GM10266 (cell line): ENCODE data around the gene MCF2L2.

Experiments used
- DNase-seq: peaks from one replicate; pipeline ENCODE4 v3.0.0; 2012; ENCODE audit errors: extremely low spot score
- TF ChIP-seq, protein P1 (sequence below): IDR thresholded peaks from 2 replicates; pipeline ENCODE4 v1.5.1; 2012; ENCODE audit warnings: mild to moderate bottlenecking, low read depth; ENCODE audit not compliant: control insufficient read depth, insufficient read depth; ENCODE audit errors: missing control alignments

MCF2L2 gene

DNA sequence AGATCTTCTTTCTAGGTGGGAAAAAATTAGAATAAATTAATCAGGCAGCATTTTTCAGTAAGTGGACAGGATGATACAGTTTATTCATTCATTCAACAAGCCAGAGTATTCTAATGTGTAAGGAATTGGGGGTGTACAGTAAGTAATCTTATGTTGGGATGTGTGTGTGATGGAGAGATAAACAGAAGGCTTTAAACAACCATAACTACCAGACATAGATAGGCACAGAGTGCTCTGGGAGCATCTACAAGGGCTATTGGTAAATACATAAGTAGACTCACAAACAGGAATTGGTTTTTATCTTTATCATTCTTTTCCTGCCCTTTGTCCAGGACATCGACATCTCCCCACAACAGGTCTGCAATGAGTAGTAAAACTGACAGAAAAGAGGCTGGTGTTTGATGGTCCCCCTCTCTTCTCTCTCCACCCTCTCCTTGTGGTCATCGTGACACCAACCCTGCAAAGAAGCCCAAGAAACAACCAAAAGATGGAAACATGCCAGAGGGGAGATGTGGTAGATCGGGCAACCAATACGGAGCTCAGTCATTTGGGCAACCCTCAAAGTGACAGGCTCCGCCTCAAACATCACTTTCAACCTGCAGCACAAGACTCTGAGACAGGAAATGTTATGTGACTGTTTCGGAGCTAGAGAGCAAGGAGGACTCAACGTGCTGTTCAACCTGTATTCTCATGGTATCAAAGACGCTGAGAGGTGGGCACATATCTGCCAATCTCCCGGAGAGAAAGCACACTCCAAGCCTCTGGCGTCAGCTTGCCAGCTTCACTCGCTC lies 204.0 kb downstream of the MCF2L2 start:
- no peak for DNase-seq
- TF ChIP-seq, protein P1, sequence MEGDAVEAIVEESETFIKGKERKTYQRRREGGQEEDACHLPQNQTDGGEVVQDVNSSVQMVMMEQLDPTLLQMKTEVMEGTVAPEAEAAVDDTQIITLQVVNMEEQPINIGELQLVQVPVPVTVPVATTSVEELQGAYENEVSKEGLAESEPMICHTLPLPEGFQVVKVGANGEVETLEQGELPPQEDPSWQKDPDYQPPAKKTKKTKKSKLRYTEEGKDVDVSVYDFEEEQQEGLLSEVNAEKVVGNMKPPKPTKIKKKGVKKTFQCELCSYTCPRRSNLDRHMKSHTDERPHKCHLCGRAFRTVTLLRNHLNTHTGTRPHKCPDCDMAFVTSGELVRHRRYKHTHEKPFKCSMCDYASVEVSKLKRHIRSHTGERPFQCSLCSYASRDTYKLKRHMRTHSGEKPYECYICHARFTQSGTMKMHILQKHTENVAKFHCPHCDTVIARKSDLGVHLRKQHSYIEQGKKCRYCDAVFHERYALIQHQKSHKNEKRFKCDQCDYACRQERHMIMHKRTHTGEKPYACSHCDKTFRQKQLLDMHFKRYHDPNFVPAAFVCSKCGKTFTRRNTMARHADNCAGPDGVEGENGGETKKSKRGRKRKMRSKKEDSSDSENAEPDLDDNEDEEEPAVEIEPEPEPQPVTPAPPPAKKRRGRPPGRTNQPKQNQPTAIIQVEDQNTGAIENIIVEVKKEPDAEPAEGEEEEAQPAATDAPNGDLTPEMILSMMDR: no peak

DNA sequence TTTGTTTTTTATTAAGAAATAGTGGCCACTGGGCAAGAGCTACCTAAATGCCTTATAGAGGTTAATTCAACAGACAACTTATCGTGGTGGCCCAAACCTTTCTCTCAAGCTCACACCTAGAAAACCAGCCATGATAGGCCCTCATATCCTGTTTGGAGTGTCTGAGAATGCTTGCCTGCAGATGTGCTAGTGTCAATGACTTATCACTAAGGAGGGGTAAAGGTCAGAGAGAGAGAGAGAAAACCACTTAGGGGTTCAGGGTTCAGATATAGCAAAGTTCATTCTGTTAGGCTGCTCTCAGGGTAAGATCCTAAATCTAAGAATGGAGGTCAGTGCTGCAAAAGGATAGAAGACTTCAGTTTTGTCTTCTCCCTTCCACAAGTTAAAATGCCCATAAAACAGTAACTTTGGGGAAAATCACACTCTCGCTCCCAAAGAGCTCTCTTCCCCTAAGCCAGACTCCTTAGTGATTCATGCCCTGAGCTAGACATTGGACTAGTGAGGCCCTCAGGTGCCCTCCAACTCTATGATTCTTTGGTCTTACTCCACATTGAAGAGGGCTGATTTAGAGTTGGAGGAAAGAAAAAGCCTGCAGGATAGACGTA lies 205.7 kb downstream of the MCF2L2 start:
- DNase-seq: no peak
- TF ChIP-seq, protein P1: no peak

DNA sequence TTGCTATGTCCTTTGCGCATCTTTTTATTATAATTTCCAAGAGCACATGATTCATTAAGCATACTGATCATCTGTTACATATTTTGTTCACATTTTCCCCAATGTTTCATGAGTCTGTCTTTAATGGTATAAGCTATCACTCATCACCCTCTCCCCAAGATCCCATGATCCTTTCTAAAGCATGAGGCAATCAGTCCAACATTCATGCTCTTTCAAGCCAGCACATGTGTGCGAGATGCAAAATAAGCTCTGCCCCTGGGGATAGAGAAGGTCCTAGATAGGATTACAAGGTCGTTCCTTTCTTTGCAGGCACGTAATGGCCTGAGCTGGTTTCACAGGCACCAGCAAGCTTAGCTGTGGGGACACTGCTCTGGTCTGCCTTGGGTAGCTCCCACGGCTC lies 207.6 kb downstream of the MCF2L2 start:
- DNase-seq: no peak

DNA sequence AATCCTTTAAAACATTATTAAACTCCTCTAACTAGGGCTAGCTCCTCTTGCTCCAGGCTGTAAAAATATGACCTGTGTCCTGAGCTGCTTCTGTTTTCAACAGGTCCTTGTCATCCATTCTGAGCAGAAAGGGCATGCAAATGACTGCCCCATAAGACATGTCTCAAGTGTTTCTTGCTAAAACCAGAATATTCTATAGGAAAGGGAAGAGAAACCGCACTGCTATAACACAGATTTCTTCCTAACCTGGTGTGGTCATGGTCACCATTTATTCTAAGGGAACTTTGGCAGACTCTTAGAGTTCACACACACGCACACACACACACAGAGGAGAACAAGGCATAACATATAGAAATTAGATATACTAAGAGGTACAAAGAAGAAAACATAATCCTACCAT lies 209.6 kb downstream of the MCF2L2 start:
- TF ChIP-seq, protein P1: no peak
- DNase-seq: no peak

More for the DNA sequence above, 207.6 kb downstream of the MCF2L2 start:
- TF ChIP-seq, protein P1: no peak

DNA sequence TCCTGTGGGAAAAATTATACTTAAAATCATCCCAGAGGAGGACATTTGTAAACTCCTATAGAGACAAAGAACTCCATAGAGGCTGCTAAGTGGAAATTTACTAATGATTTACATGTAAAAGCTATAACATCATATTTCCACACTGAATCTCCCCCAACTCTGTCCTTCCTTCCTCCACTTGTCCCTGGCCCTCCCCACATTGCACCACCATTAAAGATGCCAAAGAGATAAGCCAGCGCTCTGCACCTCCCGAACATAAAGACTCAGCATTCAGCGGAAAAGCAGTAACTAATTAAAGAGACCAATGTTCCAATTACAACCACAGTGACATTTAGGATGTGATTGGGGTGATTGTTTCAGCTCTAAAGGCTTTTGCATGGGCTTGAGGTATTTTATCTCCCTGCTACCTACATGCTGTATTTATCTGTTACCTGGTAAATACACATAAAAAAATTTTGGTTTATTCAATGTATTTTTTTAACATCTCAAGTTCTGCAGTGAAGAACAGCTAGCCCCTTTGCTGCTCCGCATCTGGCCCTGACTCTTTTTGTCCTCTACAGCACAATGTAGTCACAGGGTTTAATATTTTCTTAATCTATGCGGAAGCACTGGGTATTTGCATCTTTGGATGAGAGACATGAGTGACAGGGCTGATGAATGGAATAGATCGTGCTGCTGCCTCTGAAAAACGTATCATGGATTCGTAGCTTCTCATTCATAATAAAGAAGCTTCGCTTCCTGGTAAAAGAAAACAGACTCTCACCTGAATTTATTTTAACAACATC lies 210.7 kb downstream of the MCF2L2 start:
- TF ChIP-seq, protein P1: no peak
- DNase-seq: no peak

DNA sequence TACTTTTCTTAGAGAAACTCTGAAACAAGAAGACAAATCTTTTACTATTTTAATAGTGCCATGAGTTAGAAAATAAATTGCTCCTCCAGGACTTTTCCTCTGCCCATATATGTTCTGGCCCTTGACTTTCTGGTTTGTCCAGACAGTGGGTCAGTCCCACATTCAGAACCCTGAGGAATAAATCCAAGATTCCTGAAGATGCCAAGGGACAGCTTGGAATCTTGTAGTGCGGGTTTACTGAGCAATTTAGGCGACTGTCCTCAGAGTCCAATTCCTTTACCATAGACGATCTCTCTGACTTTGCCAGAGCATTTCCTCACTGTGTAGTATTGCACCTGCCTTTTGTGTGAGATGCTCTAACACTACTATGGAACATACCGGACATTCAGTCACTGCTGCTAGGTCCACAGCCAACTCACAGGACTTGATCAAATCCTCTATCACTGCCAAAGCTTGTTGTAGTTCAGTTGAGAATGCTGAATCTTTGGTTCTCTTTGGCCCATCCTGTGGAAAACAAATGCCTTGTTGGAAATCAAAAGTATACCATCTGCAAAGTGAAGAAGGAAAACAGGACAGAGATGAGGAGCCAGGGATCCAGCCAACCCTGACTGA lies 212.7 kb downstream of the MCF2L2 start:
- DNase-seq: no peak
- TF ChIP-seq, protein P1: no peak

DNA sequence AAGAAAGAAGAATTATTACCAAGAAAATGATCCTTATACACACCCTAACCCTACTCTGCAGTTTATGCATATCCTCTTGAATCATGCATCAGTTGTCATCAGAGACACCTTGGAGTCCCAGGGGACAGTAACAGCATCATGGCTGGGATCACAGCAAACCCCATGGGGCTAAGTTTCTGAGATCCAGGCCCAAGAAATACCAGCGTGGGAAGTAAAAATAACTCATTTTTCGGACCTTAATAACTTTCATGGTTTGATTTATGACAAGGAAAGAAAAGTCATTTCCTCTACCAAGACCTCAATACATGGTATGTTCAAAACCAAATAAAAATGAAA lies 214.2 kb downstream of the MCF2L2 start:
- DNase-seq: no peak
- TF ChIP-seq, protein P1: no peak
